Stimulated activated naive CD4-positive, alpha-beta T cell (primary cell): ENCODE measurements around the gene GALNT10.
"Not testable (repeated sequence)": the region's sequence is repeated elsewhere in the genome, so short reads cannot be mapped to it uniquely, and the experiment has no call there.

ENCODE experiments used
- DNase-seq, 6 experiments: peaks; one replicate each; lab custom pipeline; 2025; lab: John Stamatoyannopoulos, UW

The GALNT10 gene

GRCh38 chr5:154190595-154191304 lies at the start of gene GALNT10:
Gene GALNT10 (plus strand): TSS chr5:154190733. CDS start chr5:154190867, 134 bp downstream.
- DNase-seq, result peak; percentile 45 to 83 (median 67)

GRCh38 chr5:154141745-154142221 lies 48.8 kb upstream of the GALNT10 start:
- DNase-seq, result no peak

- DNase-seq, result no peak
Observed at GRCh38 chr5:154143211-154143641, 47.3 kb upstream of the GALNT10 start.

GRCh38 chr5:154145268-154145667 lies 45.3 kb upstream of the GALNT10 start:
- DNase-seq, result no peak

GRCh38 chr5:154146409-154146808 lies 44.1 kb upstream of the GALNT10 start:
- DNase-seq, result no peak

- no peak for DNase-seq
Observed at GRCh38 chr5:154147666-154148065, 42.9 kb upstream of the GALNT10 start.

GRCh38 chr5:154150471-154150870 lies 40.1 kb upstream of the GALNT10 start:
- DNase-seq, result not testable (repeated sequence)

GRCh38 chr5:154157483-154158378 lies 32.8 kb upstream of the GALNT10 start:
- DNase-seq, result no peak

- no peak for DNase-seq
Observed at GRCh38 chr5:154158379-154158737, 32.2 kb upstream of the GALNT10 start.

- DNase-seq, result no peak
Observed at GRCh38 chr5:154159343-154159742, 31.2 kb upstream of the GALNT10 start.

GRCh38 chr5:154162539-154163151 lies 27.9 kb upstream of the GALNT10 start:
- DNase-seq, result no peak

GRCh38 chr5:154163327-154164248 lies 26.9 kb upstream of the GALNT10 start:
- DNase-seq, result no peak

GRCh38 chr5:154164249-154164581 lies 26.3 kb upstream of the GALNT10 start:
- no peak for DNase-seq

- no peak for DNase-seq
Observed at GRCh38 chr5:154165886-154166285, 24.6 kb upstream of the GALNT10 start.

GRCh38 chr5:154166901-154167791 lies 23.4 kb upstream of the GALNT10 start:
- no peak for DNase-seq

GRCh38 chr5:154168395-154168794 lies 22.1 kb upstream of the GALNT10 start:
- DNase-seq, result no peak

GRCh38 chr5:154172785-154173184 lies 17.7 kb upstream of the GALNT10 start:
- DNase-seq, result no peak

- no peak for DNase-seq
Observed at GRCh38 chr5:154174091-154174490, 16.4 kb upstream of the GALNT10 start.

GRCh38 chr5:154176181-154176580 lies 14.4 kb upstream of the GALNT10 start:
- no peak for DNase-seq

- DNase-seq, result no peak
Observed at GRCh38 chr5:154178661-154179060, 11.9 kb upstream of the GALNT10 start.
